ENCODE measurements around the gene AARS2. TPM values are rescaled to one million over a fixed set of nuclear protein-coding genes. Genes with fewer than 3 reads are reported as not detected.

Gene AARS2
- total and polyA plus RNA-seq, 2 of the 4 experiments (the other 2 are of a cell fraction): 9.1 to 10.4 TPM

GRCh38 chr6:44342489-44342888, 29.3 kb upstream of the AARS2 start, which contains the start of gene SPATS1:
Gene SPATS1, plus strand, starts transcription at chr6:44342650. Its CDS starts 446 bp downstream, at chr6:44343096.
- WGBS, 2 experiments (ENCODE audit: extremely low coverage in 2 of 2, insufficient read length in 1 of 2): 10% methylated on average over 16 of the region's 31 CpGs; no CpG with 5 or more reads in 1 of the 2 experiments
- H4K8ac ChIP-seq (ENCODE audit: low read depth in 2 of 2, low read length in 2 of 2): no peak within 1 kb of the TSS
- POLR2A ChIA-PET (ENCODE audit: unreplicated experiment): no interaction called here
- H2AFZ ChIP-seq (replicated peaks; ENCODE audit: low read length, poor library complexity): no peak within 1 kb of the TSS
- no peak within 1 kb of the TSS for H2AK5ac ChIP-seq (ENCODE audit: low read depth, low read length)
- H2AK9ac ChIP-seq (replicated peaks; ENCODE audit: low read depth, low read length, poor library complexity): no peak within 1 kb of the TSS
- H4K20me1 ChIP-seq (ENCODE audit: insufficient read depth, low read length): no peaks in the 10 kb centered on the region
- no peak within 1 kb of the TSS for H3K9ac ChIP-seq (ENCODE audit: low read depth, low read length)
- no peaks in the 10 kb centered on the region for H3K36me3 ChIP-seq (ENCODE audit: control insufficient read depth, insufficient read depth, low read length)
- dilution Hi-C loops (cut with HindIII; ENCODE audit: low sequenced_read_pairs, unreplicated experiment): no loop called here
- H2BK15ac ChIP-seq (ENCODE audit: low read depth, low read length): no peak within 1 kb of the TSS
- ATAC-seq (ENCODE audit: low read depth) (peak; percentile 38), DNase-seq (no peak)
- no peak within 1 kb of the TSS for H3K14ac ChIP-seq (replicated peaks; ENCODE audit: low read depth, low read length)
- no peaks in the 10 kb centered on the region for H3K9me3 ChIP-seq (ENCODE audit: control insufficient read depth, insufficient read depth, low read length)
- peaks cover 46% of the 10 kb centered on the region for H3K27me3 ChIP-seq (ENCODE audit: control insufficient read depth, insufficient read depth, low read length)
- H2BK20ac ChIP-seq (ENCODE audit: low read depth, low read length): no peak within 1 kb of the TSS
- no peak within 1 kb of the TSS for H3K4ac ChIP-seq (ENCODE audit: low read depth, low read length)
- H3K18ac ChIP-seq (ENCODE audit: low read depth, low read length): no peak within 1 kb of the TSS
- no peak within 1 kb of the TSS for H2BK5ac ChIP-seq (ENCODE audit: low read depth, low read length, poor library complexity, severe bottlenecking)
- H4K5ac ChIP-seq (ENCODE audit: low read depth, low read length): no peak within 1 kb of the TSS
- no peak within 1 kb of the TSS for H3K27ac ChIP-seq (ENCODE audit: insufficient read depth, low read length)
- CTCF ChIA-PET: no interaction called here
- TF ChIP-seq RCOR1 (IDR thresholded peaks at IDR 0.05; ENCODE audit: insufficient replicate concordance, low read length): no peak
- no peak within 1 kb of the TSS for H3K56ac ChIP-seq (ENCODE audit: extremely low read depth, insufficient read depth, low read length)
- no peaks in the 10 kb centered on the region for H3K79me1 ChIP-seq (ENCODE audit: low read depth in 1 of 2, low read length in 2 of 2)
- no peaks in the 10 kb centered on the region for H3K4me1 ChIP-seq (ENCODE audit: control insufficient read depth, insufficient read depth, low read length)
- intact Hi-C loops (cut with micrococcal nuclease): no loop called here
- H3K23ac ChIP-seq (ENCODE audit: low read depth, low read length): no peak within 1 kb of the TSS
- in situ Hi-C loops (cut with MboI; ENCODE audit: low sequenced_read_pairs): no loop called here
- no TSS peak for BruUV-seq (replicated peaks)
- no peaks in the 10 kb centered on the region for H3K9me1 ChIP-seq (ENCODE audit: insufficient read depth, low read length)
- H3K4me2 ChIP-seq (ENCODE audit: low read depth, low read length): peak within 1 kb of the TSS; percentile 2; the same call in 1 of the 2 replicates
- H2BK120ac ChIP-seq (ENCODE audit: low read depth, low read length): no peak within 1 kb of the TSS
- no peak within 1 kb of the TSS for H4K91ac ChIP-seq (ENCODE audit: insufficient read depth, low read depth, low read length)
- H3K4me3 ChIP-seq (ENCODE audit: insufficient read depth, low read depth, low read length): no peak within 1 kb of the TSS

All from IMR-90 (cell line).